Measurements from ENCODE around the gene EFNA1. TPM values are rescaled to one million over a fixed set of nuclear protein-coding genes. Genes with fewer than 3 reads are reported as not detected.

EFNA1 gene
- total RNA-seq, 1 experiment from 2014 or later, result 0.89 TPM

- Histone ChIP-seq H3K4me3 (no peak overlapping the region), H3K27me3 (replicated peaks) (no peaks in the 10 kb centered on the region), H3K4me1 (replicated peaks) (peaks cover 17% of the 10 kb centered on the region), H3K9me3 (replicated peaks) (no peaks in the 10 kb centered on the region), H3K36me3 (peaks cover 6% of the 10 kb centered on the region; the same call in 1 of the 2 replicates), H3K27ac (no peak overlapping the region)
- peak in 1 of 2 experiments; percentile 45 for DNase-seq (ENCODE audit: low read depth in 1 of 2, low spot score in 2 of 2)
These were observed 46.9 kb downstream of the EFNA1 start for GRCh38 chr1:155174324-155175280.

DNA sequence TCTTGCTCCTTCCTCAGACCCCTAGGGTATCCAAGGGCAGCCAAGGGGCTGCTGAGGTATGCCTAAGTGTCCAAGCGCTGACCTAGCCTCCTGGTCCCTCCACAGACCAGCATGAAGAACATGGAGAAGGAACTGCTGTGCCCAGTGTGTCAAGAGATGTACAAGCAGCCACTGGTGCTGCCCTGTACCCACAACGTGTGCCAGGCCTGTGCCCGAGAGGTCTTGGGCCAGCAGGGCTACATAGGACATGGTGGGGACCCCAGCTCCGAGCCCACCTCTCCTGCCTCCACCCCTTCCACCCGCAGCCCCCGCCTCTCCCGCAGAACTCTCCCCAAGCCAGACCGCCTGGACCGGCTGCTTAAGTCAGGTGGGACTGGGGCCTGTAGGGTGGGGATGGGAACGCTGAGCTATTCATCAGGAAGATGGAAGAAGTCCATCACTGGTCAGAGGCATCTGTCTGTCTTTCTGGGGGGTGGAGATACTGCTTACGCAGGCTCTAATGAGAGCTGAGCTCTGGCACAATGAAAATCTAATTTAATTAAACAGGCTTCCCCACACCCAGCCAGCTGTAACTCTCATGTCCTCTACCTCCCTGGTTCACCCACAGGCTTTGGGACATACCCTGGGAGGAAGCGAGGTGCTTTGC is 47.7 kb downstream of the EFNA1 start:
- peak in 1 of 2 experiments; percentile 36 for DNase-seq (ENCODE audit: low read depth in 1 of 2, low spot score in 2 of 2)
- H3K9me3 ChIP-seq (replicated peaks), result no peaks in the 10 kb centered on the region
- H3K27me3 ChIP-seq (replicated peaks), result no peaks in the 10 kb centered on the region
- H3K27ac ChIP-seq, result no peak overlapping the region
- peaks cover 17% of the 10 kb centered on the region for H3K4me1 ChIP-seq (replicated peaks)
- 0 out of 2 replicates have a peak, but pooled peaks cover 5% of the 10 kb centered on the region for H3K36me3 ChIP-seq
- H3K4me3 ChIP-seq, result no peak overlapping the region

DNA sequence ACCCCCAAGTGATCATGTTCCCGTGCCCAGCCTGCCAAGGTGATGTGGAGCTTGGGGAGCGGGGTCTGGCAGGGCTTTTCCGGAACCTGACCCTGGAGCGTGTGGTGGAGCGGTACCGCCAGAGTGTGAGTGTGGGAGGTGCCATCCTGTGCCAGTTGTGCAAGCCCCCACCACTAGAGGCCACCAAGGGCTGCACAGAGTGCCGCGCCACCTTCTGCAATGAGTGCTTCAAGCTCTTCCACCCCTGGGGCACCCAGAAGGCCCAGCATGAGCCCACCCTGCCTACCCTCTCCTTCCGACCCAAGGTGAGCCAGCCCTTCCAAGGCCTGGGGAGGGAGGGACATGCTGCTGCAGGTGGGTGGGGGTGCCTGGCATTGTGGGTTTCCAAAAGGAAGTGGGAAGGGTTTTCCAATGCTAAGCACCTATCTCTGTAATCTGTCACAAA is 48.3 kb downstream of the EFNA1 start:
- no peak overlapping the region for H3K27ac ChIP-seq
- peak in 1 of 2 experiments; percentile 46 for DNase-seq (ENCODE audit: low read depth in 1 of 2, low spot score in 2 of 2)
- H3K27me3 ChIP-seq (replicated peaks), result no peaks in the 10 kb centered on the region
- no peaks in the 10 kb centered on the region for H3K9me3 ChIP-seq (replicated peaks)
- no peak overlapping the region for H3K4me3 ChIP-seq
- H3K36me3 ChIP-seq, result 0 out of 2 replicates have a peak, but pooled peaks cover 3% of the 10 kb centered on the region
- peaks cover 17% of the 10 kb centered on the region for H3K4me1 ChIP-seq (replicated peaks)

DNA sequence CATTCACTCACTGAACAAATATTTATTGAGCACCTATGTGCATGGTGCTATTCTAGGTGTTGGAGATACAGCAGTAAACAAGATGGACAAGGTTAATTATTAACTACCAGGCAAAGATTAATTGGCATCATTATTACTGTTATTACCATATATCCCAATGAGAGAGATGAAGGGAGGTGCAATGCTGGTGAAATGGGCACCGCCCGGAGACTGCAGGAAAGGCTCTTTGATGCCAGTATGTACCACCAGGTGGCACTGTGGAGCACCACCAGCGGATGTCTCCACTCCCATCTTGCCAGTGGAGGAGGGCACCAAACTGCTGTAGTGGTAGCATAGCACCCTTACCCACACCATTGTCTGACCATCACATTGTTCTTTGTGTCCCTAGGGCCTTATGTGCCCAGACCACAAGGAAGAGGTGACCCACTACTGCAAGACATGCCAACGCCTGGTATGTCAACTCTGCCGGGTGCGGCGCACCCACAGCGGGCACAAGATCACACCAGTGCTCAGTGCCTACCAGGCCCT is 48.9 kb downstream of the EFNA1 start:
- peaks cover 17% of the 10 kb centered on the region for H3K4me1 ChIP-seq (replicated peaks)
- H3K27ac ChIP-seq, result no peak overlapping the region
- DNase-seq (ENCODE audit: low read depth in 1 of 2, low spot score in 2 of 2), result peak; percentile 63 to 86
- no peaks in the 10 kb centered on the region for H3K9me3 ChIP-seq (replicated peaks)
- no peaks in the 10 kb centered on the region for H3K27me3 ChIP-seq (replicated peaks)
- no peak overlapping the region for H3K4me3 ChIP-seq
- no peaks in the 10 kb centered on the region for H3K36me3 ChIP-seq

DNA sequence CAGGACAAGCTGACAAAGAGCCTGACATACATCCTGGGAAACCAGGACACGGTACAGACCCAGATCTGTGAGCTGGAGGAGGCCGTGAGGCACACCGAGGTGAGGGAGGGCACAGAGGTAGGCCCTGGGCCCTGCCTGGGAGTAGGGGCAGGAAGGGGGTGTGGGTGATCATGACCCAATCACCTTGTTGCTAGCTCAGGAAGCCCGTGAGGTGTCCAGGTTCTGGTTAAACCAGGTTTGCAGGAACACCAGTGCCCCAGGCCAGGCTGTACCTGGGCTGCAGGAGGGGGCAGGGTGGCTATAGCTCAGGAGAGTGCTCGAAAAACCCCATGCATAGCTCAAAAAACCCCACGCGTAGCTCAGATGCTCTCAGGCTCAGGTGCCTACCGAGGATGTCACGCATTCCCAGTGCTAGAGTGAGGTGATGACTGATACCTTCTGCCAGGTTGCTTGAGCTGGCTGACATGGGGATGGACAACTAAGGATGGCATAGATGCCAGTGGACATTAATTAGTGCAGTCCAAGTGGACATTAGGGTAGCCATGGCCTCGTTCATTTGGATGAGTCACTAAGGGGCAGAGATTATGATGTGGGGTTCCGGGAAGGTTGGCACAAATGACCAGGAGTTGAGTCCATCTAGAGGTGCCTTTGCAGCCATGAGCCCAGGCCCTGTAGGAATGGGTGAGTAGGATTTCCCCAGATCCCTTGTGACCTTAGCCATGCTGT is 49.7 kb downstream of the EFNA1 start:
- peak in 1 of 2 experiments; percentile 35 for DNase-seq (ENCODE audit: low read depth in 1 of 2, low spot score in 2 of 2)
- Histone ChIP-seq H3K27me3 (replicated peaks) (no peaks in the 10 kb centered on the region), H3K36me3 (no peaks in the 10 kb centered on the region), H3K4me1 (replicated peaks) (peaks cover 13% of the 10 kb centered on the region), H3K27ac (no peak overlapping the region), H3K9me3 (replicated peaks) (no peaks in the 10 kb centered on the region), H3K4me3 (no peak overlapping the region)

DNA sequence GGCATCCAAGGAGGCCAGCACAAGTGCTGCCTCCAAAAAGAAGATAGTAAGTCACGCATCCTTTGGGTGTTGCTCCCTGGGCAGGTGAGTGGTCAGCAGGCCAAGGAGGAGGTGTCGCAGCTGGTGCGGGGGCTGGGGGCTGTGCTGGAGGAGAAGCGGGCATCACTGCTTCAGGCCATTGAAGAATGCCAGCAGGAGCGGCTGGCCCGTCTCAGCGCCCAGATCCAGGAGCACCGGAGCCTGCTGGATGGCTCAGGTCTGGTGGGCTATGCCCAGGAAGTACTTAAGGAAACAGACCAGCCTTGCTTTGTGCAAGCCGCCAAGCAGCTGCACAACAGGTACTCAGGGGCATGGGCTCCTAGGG is 50.2 kb downstream of the EFNA1 start:
- H3K27ac ChIP-seq, result no peak overlapping the region
- peaks cover 11% of the 10 kb centered on the region for H3K4me1 ChIP-seq (replicated peaks)
- no peaks in the 10 kb centered on the region for H3K9me3 ChIP-seq (replicated peaks)
- no peaks in the 10 kb centered on the region for H3K27me3 ChIP-seq (replicated peaks)
- H3K36me3 ChIP-seq, result no peaks in the 10 kb centered on the region
- no peak overlapping the region for H3K4me3 ChIP-seq
- peak in 1 of 2 experiments; percentile 34 for DNase-seq (ENCODE audit: low read depth in 1 of 2, low spot score in 2 of 2)

- Histone ChIP-seq H3K27ac (no peak overlapping the region), H3K27me3 (replicated peaks) (no peaks in the 10 kb centered on the region), H3K4me1 (replicated peaks) (peaks cover 8% of the 10 kb centered on the region), H3K36me3 (no peaks in the 10 kb centered on the region), H3K4me3 (no peak overlapping the region), H3K9me3 (replicated peaks) (no peaks in the 10 kb centered on the region)
- peak in 1 of 2 experiments; percentile 38 for DNase-seq (ENCODE audit: low read depth in 1 of 2, low spot score in 2 of 2)
These were observed 50.9 kb downstream of the EFNA1 start for GRCh38 chr1:155178441-155179111.

GRCh38 chr1:155179112-155180031 is 51.7 kb downstream of the EFNA1 start:
- peaks cover 4% of the 10 kb centered on the region for H3K4me1 ChIP-seq (replicated peaks)
- DNase-seq (ENCODE audit: low read depth in 1 of 2, low spot score in 2 of 2), result peak in 1 of 2 experiments; percentile 35
- H3K4me3 ChIP-seq, result no peak overlapping the region
- H3K27ac ChIP-seq, result no peak overlapping the region
- no peaks in the 10 kb centered on the region for H3K9me3 ChIP-seq (replicated peaks)
- H3K27me3 ChIP-seq (replicated peaks), result no peaks in the 10 kb centered on the region
- no peaks in the 10 kb centered on the region for H3K36me3 ChIP-seq

DNA sequence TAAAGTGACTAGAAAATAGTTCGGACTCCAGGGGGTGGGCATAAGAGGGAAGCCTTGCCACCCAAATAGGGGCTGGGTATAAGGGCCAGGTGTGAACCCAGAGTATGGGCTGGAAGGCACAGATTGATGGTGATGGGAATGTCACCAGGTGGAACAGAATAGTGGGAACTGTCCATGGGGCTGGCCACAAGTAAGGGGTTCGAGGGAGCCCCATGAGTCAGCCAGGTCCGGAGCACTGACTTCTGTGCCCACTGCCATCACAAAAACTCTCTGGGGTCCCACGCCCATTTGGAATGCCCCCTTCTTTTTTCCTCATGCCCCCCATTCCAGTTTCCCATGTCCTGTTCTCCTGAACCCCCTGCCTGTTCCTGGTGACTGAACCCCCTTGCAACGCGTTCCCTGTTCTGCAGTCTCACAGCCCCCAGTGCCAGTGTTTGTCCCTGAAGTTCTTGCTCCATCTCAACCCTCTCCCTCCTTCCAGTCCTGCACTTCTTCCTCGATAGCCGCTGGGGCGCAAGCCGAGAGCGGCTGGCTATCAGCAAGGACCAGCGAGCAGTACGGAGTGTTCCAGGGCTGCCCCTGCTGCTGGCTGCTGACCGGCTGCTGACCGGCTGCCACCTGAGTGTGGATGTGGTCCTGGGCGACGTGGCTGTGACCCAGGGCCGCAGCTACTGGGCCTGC is 53.8 kb downstream of the EFNA1 start:
- DNase-seq (ENCODE audit: low read depth in 1 of 2, low spot score in 2 of 2), result no peak
- Histone ChIP-seq H3K27me3 (replicated peaks) (no peaks in the 10 kb centered on the region), H3K9me3 (replicated peaks) (no peaks in the 10 kb centered on the region), H3K4me1 (replicated peaks) (peaks cover 4% of the 10 kb centered on the region), H3K27ac (no peak overlapping the region), H3K36me3 (no peaks in the 10 kb centered on the region), H3K4me3 (no peak overlapping the region)

DNA sequence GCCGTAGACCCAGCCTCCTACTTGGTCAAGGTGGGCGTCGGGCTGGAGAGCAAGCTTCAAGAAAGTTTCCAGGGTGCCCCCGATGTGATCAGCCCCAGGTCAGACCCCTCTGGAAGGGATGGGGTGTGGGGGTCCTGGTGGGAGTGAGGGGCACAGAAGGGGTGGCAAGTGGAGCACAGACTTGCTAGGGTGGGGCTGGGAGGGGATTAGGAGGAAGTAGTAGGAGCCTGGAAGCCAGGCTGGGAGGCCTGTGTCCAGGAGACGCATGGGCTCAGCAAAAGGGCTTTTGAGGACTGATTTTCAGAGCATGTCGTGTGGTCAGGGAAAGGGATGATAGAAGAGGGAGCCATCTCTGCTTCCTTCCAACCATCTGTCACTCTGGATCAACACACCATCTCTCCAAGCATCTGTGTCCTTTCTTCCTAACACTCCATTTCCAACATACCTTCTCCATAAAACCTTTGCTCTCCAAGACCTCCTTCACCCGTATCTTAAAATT is 54.4 kb downstream of the EFNA1 start:
- Histone ChIP-seq H3K27me3 (replicated peaks) (no peaks in the 10 kb centered on the region), H3K4me1 (replicated peaks) (no peaks in the 10 kb centered on the region), H3K27ac (no peak overlapping the region), H3K36me3 (no peaks in the 10 kb centered on the region), H3K4me3 (no peak overlapping the region), H3K9me3 (replicated peaks) (no peaks in the 10 kb centered on the region)
- DNase-seq (ENCODE audit: low read depth in 1 of 2, low spot score in 2 of 2), result no peak

GRCh38 chr1:155183775-155184221 is 56.1 kb downstream of the EFNA1 start:
- no peak for DNase-seq (ENCODE audit: low read depth in 1 of 2, low spot score in 2 of 2)
- Histone ChIP-seq H3K4me3 (no peak overlapping the region), H3K9me3 (replicated peaks) (no peaks in the 10 kb centered on the region), H3K27me3 (replicated peaks) (no peaks in the 10 kb centered on the region), H3K4me1 (replicated peaks) (no peaks in the 10 kb centered on the region), H3K27ac (no peak overlapping the region), H3K36me3 (no peaks in the 10 kb centered on the region)

Measured in SJSA1 (cell line).